Endometrium (tissue), 2 donors: ENCODE data around the gene AEN.
"Not testable (repeated sequence)": the region's sequence is repeated elsewhere in the genome, so short reads cannot be mapped to it uniquely, and the experiment has no call there.

Experiments used
- FAIRE-seq: peaks from 2 replicates; lab custom pipeline; 2012; peaks lifted over from hg19 to GRCh38; lab: Jason Lieb, UNC
- donor health status: control.
- donor health status: control.

Gene AEN

GRCh38 chr15:88631464-88632028, 10.4 kb downstream of the AEN start:
- no peak for FAIRE-seq

GRCh38 chr15:88632797-88633196, 11.7 kb downstream of the AEN start:
- FAIRE-seq, result not testable (repeated sequence)

- no peak for FAIRE-seq
These were observed 13.3 kb downstream of the AEN start for GRCh38 chr15:88634449-88634848.

GRCh38 chr15:88635318-88635717, 14.2 kb downstream of the AEN start:
- FAIRE-seq, result no peak

- no peak for FAIRE-seq
These were observed 14.9 kb downstream of the AEN start for GRCh38 chr15:88636050-88636449.

- no peak for FAIRE-seq
These were observed 15.5 kb downstream of the AEN start for GRCh38 chr15:88636654-88637053.

GRCh38 chr15:88637436-88637835, 16.3 kb downstream of the AEN start:
- FAIRE-seq, result no peak

- no peak for FAIRE-seq
These were observed 16.9 kb downstream of the AEN start for GRCh38 chr15:88637841-88638625.

- FAIRE-seq, result no peak
These were observed 17.7 kb downstream of the AEN start, which contains the start of gene ISG20 for GRCh38 chr15:88638626-88639372. ISG20 (plus strand) TSS chr15:88639016; CDS start chr15:88639367, 351 bp downstream.

GRCh38 chr15:88641959-88642452, 20.9 kb downstream of the AEN start:
- no peak for FAIRE-seq

- not testable (repeated sequence) for FAIRE-seq
These were observed 21.4 kb downstream of the AEN start for GRCh38 chr15:88642514-88642913.

GRCh38 chr15:88644741-88645140, 23.6 kb downstream of the AEN start:
- FAIRE-seq, result no peak

GRCh38 chr15:88645171-88646087, 24.3 kb downstream of the AEN start:
- FAIRE-seq, result no peak

- no peak for FAIRE-seq
These were observed 24.9 kb downstream of the AEN start for GRCh38 chr15:88646088-88646405.

GRCh38 chr15:88646951-88647350, 25.8 kb downstream of the AEN start:
- no peak for FAIRE-seq

- no peak for FAIRE-seq
These were observed 26.4 kb downstream of the AEN start for GRCh38 chr15:88647351-88648105.

GRCh38 chr15:88648357-88649214, 27.4 kb downstream of the AEN start:
- no peak for FAIRE-seq

GRCh38 chr15:88649286-88649733, 28.2 kb downstream of the AEN start:
- FAIRE-seq, result no peak

- FAIRE-seq, result no peak
These were observed 28.8 kb downstream of the AEN start for GRCh38 chr15:88649753-88650551.
